Bone marrow (tissue), 2 donors: ENCODE data around the gene LRRTM4.
"Not testable (repeated sequence)": the region's sequence is repeated elsewhere in the genome, so short reads cannot be mapped to it uniquely, and the experiment has no call there.

ENCODE experiments used
- DNase-seq, 2 donors: peaks; one replicate each; lab custom pipeline; 2025; lab: John Stamatoyannopoulos, UW

LRRTM4 gene

DNA sequence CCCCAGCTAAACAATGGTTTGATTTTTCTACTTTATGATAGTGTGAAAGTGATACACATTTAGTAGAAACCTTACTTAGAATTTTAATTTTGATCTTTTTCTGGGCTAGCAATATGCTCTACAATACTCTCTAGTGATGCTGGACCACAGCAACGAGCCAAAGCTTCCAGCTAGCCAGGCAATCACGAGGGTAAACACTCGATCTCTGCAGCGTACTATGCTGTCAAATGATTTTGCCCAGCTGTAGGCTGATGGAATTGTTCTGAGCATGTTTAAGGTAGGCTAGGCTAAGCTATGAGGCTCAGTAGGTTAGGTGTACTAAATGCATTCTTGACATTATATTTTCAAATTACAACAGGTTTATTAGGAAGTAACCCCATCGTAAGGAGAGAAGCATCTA is 207.5 kb downstream of the LRRTM4 start:
- no peak for DNase-seq

DNA sequence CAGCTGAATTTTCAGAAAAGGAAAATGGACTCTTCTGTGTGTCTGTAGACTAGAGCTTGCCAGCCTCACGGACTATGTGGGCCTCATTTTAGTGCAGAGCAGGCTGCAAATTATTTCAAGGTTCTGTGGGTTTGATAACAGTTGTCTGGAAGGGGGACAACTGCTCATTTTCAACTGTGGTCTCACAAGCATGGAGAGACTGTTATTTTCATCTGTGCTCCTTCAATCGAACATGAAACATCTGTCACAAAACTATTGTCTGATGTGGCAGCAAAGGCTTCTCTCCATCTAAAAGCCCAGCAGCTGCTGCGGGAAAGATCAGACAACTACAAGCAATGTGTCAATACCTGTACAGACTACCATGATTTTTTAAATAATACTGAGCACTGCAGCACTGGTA is 211.8 kb downstream of the LRRTM4 start:
- DNase-seq, result no peak

DNA sequence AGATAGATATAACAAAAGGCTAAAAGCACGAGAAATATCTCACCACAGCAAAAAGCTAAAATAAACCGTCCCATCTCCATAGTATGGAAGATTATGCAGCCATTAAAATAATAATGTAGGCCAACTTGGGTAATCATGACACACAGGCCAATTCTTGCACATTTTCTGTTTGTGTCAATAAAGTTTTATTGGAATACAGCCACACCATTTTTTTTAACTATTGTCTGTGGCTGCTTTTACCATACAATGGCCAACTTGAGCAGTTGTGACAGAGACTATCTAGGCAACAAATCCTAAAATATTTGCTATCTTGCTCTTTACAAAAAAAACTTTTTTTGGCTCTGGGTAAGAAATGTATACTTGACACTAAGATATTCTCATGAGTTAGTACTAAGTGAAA is 212.5 kb downstream of the LRRTM4 start:
- no peak for DNase-seq

DNA sequence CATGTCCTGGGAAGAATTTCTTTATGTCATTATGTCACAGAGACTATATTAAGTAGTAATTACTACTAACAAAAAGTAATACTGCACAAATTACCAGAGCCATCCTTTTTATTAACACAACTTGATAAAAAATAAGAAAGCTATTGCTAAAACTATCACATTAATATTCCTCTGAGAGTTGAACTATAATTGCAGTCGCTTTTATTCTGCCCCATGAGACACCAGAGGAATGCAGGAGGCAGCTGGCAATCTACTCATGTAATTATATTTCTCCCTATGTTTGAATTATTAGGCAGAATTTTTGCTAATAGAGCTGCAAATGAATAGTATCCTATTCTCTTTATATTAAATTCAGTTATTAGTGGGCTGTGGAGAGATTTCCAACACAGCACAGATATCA is 220.7 kb downstream of the LRRTM4 start:
- DNase-seq, result no peak

GRCh38 chr2:77296791-77297190 is 225.4 kb downstream of the LRRTM4 start:
- DNase-seq, result no peak

DNA sequence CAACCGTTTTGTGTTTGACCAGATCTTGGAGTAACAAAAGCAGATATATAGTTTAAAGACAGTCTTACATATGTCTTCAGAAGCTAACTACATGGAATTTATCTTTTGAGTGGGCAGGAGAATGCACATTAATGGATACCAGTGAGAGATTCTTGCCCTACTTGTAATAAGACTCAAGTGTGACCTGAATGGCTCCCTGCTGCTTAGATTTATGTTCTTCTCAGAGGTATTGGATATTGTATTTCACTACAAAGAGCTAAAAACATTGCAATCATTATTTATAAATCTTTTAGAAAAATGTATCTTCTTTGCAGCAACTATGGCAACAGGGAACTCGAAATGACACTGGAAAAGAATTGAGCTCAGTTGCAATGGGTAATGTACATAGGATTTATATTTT is 227.7 kb downstream of the LRRTM4 start:
- no peak for DNase-seq

- DNase-seq, result no peak
These were observed 237.8 kb downstream of the LRRTM4 start for GRCh38 chr2:77284353-77284752.

DNA sequence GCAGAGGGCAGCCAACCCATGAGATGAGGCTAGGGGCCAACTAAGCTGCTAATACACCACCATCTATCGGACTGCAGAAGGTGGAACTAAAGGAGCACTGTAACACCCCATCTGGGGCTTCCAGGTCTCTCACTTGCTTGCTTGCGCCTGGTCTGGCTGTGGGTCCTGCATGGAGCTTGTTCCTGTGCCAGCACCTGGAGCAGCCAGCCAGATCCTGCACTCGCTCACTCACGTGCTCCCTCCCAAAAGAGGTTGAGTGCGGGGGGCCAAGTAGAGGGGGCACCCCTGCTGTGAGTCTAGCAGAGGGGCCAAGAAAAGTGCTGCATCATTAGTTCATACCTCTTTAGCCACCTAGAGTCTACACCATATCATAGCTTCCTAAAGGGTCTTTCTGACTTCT is 250.9 kb downstream of the LRRTM4 start:
- DNase-seq, result no peak

DNA sequence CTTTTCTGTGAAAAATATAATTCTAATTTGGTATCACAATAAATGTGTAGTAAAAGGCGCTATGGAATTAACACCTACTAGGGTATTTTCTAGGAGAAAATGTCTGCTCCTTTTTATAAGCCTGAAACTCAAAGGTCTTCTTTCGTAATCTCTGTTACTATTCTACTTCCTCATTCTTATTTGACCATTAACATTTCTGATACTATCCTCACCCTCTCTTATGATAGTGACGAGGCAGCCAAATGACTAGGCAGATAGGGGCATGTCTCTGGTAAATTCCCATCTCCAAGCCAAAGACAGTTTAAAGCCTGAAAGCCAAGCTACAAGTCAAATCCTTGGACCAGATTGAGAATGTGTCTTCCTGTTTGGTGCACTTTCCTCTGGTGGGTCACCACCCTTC is 251.7 kb downstream of the LRRTM4 start:
- no peak for DNase-seq

DNA sequence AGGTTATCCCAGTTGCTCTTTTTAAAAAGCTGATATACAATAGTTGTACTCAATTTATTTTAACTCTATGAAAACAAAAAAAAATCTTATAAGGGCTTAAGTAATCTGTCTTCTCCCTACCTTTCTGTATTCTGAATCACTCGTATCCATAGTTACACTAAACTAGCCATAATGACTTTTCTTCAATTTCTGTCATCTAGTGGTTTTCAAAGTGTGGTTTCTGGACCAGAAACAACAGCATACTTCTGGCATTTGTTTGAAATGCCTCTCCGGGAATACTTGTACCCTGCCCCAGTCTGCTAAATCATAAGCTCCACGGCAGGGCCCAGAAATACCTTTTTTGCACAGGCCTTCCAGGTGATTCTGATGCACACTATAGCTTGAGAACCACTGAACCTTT is 253.6 kb downstream of the LRRTM4 start:
- no peak for DNase-seq

GRCh38 chr2:77232909-77233425 is 289.2 kb downstream of the LRRTM4 start:
- DNase-seq, result no peak

DNA sequence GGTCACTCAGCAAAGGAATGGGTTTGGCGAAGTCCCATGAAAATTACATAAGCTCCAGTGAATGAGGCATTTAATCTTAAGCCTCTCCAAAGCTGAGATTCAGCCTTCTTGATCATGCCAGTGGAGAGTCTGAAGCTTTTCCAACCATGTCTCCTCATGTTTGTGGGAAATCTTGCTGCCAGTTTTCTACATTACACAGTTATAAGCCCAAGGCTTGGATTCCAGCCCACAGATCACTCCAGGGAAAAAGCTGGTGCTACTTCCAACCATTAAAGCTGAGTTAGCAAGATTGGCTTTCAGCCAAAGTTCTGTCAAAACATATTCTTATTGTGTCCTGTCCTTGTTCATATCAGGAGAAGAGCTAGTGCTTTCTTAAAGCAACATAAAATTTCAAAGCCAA is 293.8 kb downstream of the LRRTM4 start:
- DNase-seq, result no peak

DNA sequence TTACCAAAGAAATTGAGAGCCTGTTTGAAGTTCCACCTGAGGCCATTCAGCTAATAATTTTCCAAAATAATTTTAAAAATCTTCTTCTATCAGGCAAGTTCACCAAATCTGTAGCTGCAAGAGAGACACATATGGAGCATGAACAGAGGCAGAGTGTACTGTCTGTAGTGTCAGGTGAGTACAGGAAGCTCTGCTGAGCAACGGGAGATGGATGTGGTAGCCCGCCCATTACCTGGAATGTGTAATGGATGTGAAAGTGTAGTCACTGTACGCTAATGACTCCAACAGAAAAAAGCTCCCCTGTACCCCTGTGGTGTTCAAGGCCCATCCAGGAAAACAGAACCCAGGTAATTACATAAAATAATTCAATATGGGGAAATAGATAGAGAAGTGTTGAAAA is 311.5 kb downstream of the LRRTM4 start:
- DNase-seq, result no peak

GRCh38 chr2:77207331-77207730 is 314.8 kb downstream of the LRRTM4 start:
- DNase-seq, result no peak

- no peak for DNase-seq
These were observed 320.4 kb downstream of the LRRTM4 start for GRCh38 chr2:77201755-77202154.

DNA sequence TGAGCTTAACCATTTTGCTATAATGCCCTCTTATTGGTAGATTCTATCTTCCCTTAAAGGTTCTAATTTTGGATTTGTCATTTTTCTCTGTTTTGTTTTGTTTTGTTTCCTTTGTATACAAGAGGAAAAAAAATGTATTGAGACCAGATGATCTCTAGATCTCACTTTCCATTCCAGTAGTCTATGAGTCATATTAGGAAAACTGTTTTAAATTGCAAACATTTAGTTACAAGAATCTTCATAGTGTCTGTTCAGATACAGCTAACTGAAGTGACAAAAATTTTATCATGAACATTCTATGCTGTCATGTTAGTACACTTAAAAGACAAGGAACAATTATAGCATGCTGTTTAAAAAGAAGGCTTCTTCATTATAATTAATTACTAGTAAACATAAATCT is 322.8 kb downstream of the LRRTM4 start:
- no peak for DNase-seq

GRCh38 chr2:77193858-77194448 is 328.2 kb downstream of the LRRTM4 start:
- DNase-seq, result no peak

DNA sequence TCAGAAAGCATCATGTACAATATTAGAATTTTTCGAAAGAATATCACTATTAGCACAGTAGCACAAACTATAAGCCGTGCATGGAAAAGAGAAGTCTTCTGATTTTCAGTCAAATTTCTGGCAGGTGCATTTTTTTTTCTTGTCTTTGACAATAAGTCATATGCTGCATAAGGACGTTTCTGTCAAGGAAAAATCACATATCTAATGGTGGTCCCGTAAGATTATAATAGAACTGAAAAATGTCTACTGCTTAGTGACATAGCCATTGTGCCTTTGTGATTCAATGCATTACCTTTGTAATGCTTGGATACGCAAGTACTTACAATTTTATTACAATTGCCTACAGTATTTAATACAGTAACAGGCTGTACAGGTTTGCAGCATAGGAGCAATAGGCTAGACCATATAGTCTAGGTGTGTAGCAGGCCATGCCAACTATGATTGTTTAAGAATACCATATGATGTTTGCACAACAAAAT is 329.3 kb downstream of the LRRTM4 start:
- no peak for DNase-seq

- DNase-seq, result no peak
These were observed 330.5 kb downstream of the LRRTM4 start for GRCh38 chr2:77191665-77192064.

DNA sequence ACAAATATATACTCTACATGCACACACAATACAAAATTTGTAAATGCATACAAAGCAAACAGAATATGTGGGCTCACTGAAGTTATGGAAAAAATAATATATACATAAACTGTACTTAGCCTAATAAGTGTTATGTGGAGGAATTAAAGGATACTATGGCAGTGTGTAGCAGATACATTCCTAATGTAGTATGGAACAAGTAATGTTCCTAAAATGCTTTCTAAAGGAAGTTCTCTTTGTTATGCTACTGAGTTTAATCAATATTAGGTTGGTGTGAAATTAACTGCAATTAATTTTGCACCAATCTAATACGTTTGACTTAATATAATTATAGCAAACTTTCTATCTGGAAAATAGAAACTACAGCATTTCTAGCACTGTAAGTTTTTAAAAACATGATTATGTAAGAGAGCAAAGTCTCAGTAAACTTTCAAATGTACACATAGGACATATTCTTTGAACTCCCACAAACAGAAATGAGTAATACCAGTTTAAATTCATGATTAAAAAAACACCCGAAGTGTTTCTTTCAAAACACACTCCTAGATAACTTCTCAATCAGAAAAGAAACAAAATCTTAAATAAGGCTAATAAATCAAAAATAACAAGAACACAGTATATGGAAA is 331.3 kb downstream of the LRRTM4 start:
- DNase-seq, result no peak

GRCh38 chr2:77185052-77185451 is 337.1 kb downstream of the LRRTM4 start:
- DNase-seq, result no peak

GRCh38 chr2:77179297-77179696 is 342.9 kb downstream of the LRRTM4 start:
- no peak for DNase-seq

DNA sequence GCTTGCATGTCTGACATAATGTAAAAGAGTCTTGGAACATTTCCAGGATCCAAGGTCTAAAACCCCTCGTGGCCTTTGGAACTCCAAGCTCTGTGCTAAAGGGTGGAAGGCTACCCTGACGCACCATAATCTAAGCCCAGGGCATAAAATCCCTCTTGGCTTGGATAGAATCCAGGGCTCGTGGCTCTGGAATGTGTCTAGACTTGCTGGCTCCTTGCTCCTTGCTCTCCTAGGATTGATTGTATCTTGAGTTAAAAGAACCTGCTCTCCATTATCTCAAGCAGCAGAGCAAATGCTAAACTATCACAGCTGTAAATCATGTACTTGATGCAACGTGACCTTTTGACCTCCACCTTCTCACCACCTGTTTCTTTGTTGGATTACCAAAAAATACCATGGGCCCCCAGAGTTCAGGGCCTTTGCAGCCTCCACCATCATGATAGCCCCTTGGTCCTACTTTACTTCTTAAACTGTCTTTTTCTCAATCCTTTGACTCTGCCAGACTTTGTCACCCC is 346.9 kb downstream of the LRRTM4 start:
- DNase-seq, result not testable (repeated sequence)

DNA sequence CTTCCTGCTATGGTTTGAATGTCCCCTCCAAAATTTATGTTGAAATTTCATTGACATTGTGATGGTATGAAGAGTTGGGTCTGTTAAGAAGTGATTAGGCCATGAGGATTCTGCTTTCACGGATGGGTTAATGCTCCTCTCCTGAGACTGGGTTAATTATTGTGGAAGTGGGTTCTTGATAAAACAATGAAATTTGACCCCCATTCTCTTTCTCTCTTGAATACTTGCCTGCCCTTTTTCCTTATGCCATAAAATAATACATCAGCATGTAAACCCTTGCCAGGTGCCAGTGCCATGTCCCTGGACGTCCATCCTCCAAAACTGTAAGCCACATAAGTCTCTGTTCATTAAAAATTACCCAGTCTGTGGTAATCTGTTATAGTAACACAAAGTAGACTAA is 352.8 kb downstream of the LRRTM4 start:
- no peak for DNase-seq
